HEK293 (cell line): ENCODE measurements around the gene SLC34A3.

Experiments
- GLI4 ChIP-seq: fragments of 450-650 bp; formaldehyde crosslinking; IDR thresholded peaks from 2 replicates; pipeline ENCODE4 v1.5.1; 2016; ENCODE audit warnings: missing biosample characterization, missing genetic modification characterization
- HOXD13 ChIP-seq: sonication (generic); formaldehyde crosslinking; IDR thresholded peaks from 2 replicates; pipeline ENCODE4 v1.8.0; 2022; ENCODE audit warnings: missing genetic modification reagents, borderline replicate concordance
- KLF17 ChIP-seq: fragments of 450-650 bp; formaldehyde crosslinking; IDR thresholded peaks from 2 replicates; pipeline ENCODE4 v1.5.1; 2016; ENCODE audit warnings: missing biosample characterization, missing genetic modification characterization
- KLF9 ChIP-seq: fragments of 450-650 bp; formaldehyde crosslinking; IDR thresholded peaks from 2 replicates; pipeline ENCODE4 v1.5.1; 2016; ENCODE audit warnings: missing biosample characterization, missing genetic modification characterization, low read depth
- TCF7L2 ChIP-seq: IDR thresholded peaks from 2 replicates; pipeline ENCODE4 v1.6.1; 2011; ENCODE audit warnings: low read depth, mild to moderate bottlenecking, inconsistent platforms, low read length, moderate library complexity, borderline replicate concordance
- YY1 ChIP-seq: fragments of 450-650 bp; formaldehyde crosslinking; IDR thresholded peaks from 2 replicates; pipeline ENCODE4 v1.5.1; 2018; ENCODE audit warnings: missing biosample characterization, missing genetic modification characterization
- ZNF155 ChIP-seq: fragments of 450-650 bp; formaldehyde crosslinking; IDR thresholded peaks from 2 replicates; pipeline ENCODE4 v1.5.1; 2016; ENCODE audit warnings: missing biosample characterization, missing genetic modification characterization
- ZNF169 ChIP-seq: fragments of 450-650 bp; formaldehyde crosslinking; IDR thresholded peaks from 2 replicates; pipeline ENCODE4 v1.5.1; 2016; ENCODE audit warnings: missing biosample characterization, missing genetic modification characterization
- ZNF2 ChIP-seq: fragments of 450-650 bp; formaldehyde crosslinking; IDR thresholded peaks from 2 replicates; pipeline ENCODE4 v1.5.1; 2016; ENCODE audit warnings: missing biosample characterization, missing genetic modification characterization
- ZNF223 ChIP-seq: fragments of 450-650 bp; formaldehyde crosslinking; IDR thresholded peaks from 2 replicates; pipeline ENCODE4 v1.5.1; 2016; ENCODE audit warnings: missing biosample characterization, missing genetic modification characterization
- ZNF24 ChIP-seq: fragments of 450-650 bp; formaldehyde crosslinking; IDR thresholded peaks from 2 replicates; pipeline ENCODE4 v1.5.1; 2016; ENCODE audit warnings: missing biosample characterization, missing genetic modification characterization
- ZNF248 ChIP-seq: fragments of 450-650 bp; formaldehyde crosslinking; IDR thresholded peaks from 2 replicates; pipeline ENCODE4 v1.5.1; 2017; ENCODE audit warnings: missing biosample characterization, missing genetic modification characterization
- ZNF280C ChIP-seq: fragments of 450-650 bp; formaldehyde crosslinking; IDR thresholded peaks from 2 replicates; pipeline ENCODE4 v1.5.1; 2016; ENCODE audit warnings: missing biosample characterization, missing genetic modification characterization
- ZNF280D ChIP-seq: fragments of 450-650 bp; formaldehyde crosslinking; IDR thresholded peaks from 2 replicates; pipeline ENCODE4 v1.5.1; 2016; ENCODE audit warnings: missing biosample characterization, missing genetic modification characterization
- ZNF302 ChIP-seq: fragments of 450-650 bp; formaldehyde crosslinking; IDR thresholded peaks from 2 replicates; pipeline ENCODE4 v1.5.1; 2016; ENCODE audit warnings: missing biosample characterization, missing genetic modification characterization, low read depth
- ZNF433 ChIP-seq: fragments of 450-650 bp; formaldehyde crosslinking; IDR thresholded peaks from 2 replicates; pipeline ENCODE4 v1.5.1; 2016; ENCODE audit warnings: missing biosample characterization, missing genetic modification characterization, low read depth
- ZNF530 ChIP-seq: fragments of 450-650 bp; formaldehyde crosslinking; IDR thresholded peaks from 2 replicates; pipeline ENCODE4 v1.5.1; 2016; ENCODE audit warnings: low read depth, missing biosample characterization, missing genetic modification characterization
- ZNF549 ChIP-seq: fragments of 450-650 bp; IDR thresholded peaks from 2 replicates; pipeline ENCODE4 v1.5.1; 2018; ENCODE audit warnings: missing biosample characterization, missing genetic modification characterization, mild to moderate bottlenecking, inconsistent platforms, moderate library complexity
- ZNF558 ChIP-seq: fragments of 450-650 bp; formaldehyde crosslinking; IDR thresholded peaks from 2 replicates; pipeline ENCODE4 v1.5.1; 2016; ENCODE audit warnings: missing biosample characterization, missing genetic modification characterization
- ZNF560 ChIP-seq: fragments of 450-650 bp; formaldehyde crosslinking; IDR thresholded peaks from 2 replicates; pipeline ENCODE4 v1.5.1; 2017; ENCODE audit warnings: missing biosample characterization, missing genetic modification characterization, borderline replicate concordance
- ZNF580 ChIP-seq: fragments of 450-650 bp; formaldehyde crosslinking; IDR thresholded peaks from 2 replicates; pipeline ENCODE4 v1.5.1; 2016; ENCODE audit warnings: missing biosample characterization, missing genetic modification characterization
- ZNF585B ChIP-seq: fragments of 450-650 bp; formaldehyde crosslinking; IDR thresholded peaks from 2 replicates; pipeline ENCODE4 v1.5.1; 2016; ENCODE audit warnings: missing biosample characterization, missing genetic modification characterization
- ZNF596 ChIP-seq: fragments of 450-650 bp; IDR thresholded peaks from 2 replicates; pipeline ENCODE4 v1.5.0; 2018; ENCODE audit warnings: missing biosample characterization, mild to moderate bottlenecking, missing genetic modification characterization, moderate library complexity
- ZNF639 ChIP-seq: fragments of 450-650 bp; formaldehyde crosslinking; IDR thresholded peaks from 2 replicates; pipeline ENCODE4 v1.5.1; 2016; ENCODE audit warnings: missing biosample characterization, missing genetic modification characterization
- ZNF664 ChIP-seq: fragments of 450-650 bp; formaldehyde crosslinking; IDR thresholded peaks from 2 replicates; pipeline ENCODE4 v1.5.1; 2016; ENCODE audit warnings: missing biosample characterization, missing genetic modification characterization
- ZNF830 ChIP-seq: fragments of 450-650 bp; IDR thresholded peaks from 2 replicates; pipeline ENCODE4 v1.5.0; 2018; ENCODE audit warnings: missing biosample characterization, missing genetic modification characterization, low read depth, mild to moderate bottlenecking, moderate library complexity
- ZSCAN23 ChIP-seq: fragments of 450-650 bp; formaldehyde crosslinking; IDR thresholded peaks from 2 replicates; pipeline ENCODE4 v1.5.1; 2016; ENCODE audit warnings: missing biosample characterization, missing genetic modification characterization
- ZXDB ChIP-seq: fragments of 450-650 bp; formaldehyde crosslinking; IDR thresholded peaks from 2 replicates; pipeline ENCODE4 v1.5.1; 2016; ENCODE audit warnings: missing biosample characterization, missing genetic modification characterization

SLC34A3 gene

GRCh38 chr9:137236238-137236935 lies 5.7 kb downstream of the SLC34A3 start (continued):
- TF ChIP-seq ZNF830 (tag by site-specific recombination): no peak
- no peak for TF ChIP-seq ZNF585B (tag by site-specific recombination)
- no peak for TF ChIP-seq ZNF223 (tag by site-specific recombination)
- no peak for TF ChIP-seq ZSCAN23 (tag by site-specific recombination)
- TF ChIP-seq ZNF302 (tag by site-specific recombination): no peak
- TF ChIP-seq KLF17 (tag by site-specific recombination): peak; percentile 62; the same call in 1 of the 2 replicates
- TF ChIP-seq ZNF248 (tag by site-specific recombination): no peak
- no peak for TF ChIP-seq ZNF2
- no peak for TF ChIP-seq ZNF530 (tag by site-specific recombination)
- peak; percentile 51; the same call in 1 of the 2 replicates for TF ChIP-seq ZXDB (tag by site-specific recombination)
- TF ChIP-seq GLI4: no peak; the same call in 1 of the 2 replicates
- no peak for TF ChIP-seq ZNF280C (tag by site-specific recombination)
- TF ChIP-seq ZNF155 (tag by site-specific recombination): no peak
- TF ChIP-seq ZNF280D: no peak
- TF ChIP-seq ZNF169 (tag by site-specific recombination): no peak
- no peak for TF ChIP-seq HOXD13 (CRISPR knock-in tag)
- 0 out of 2 replicates have a peak, but pooled peaks have one; percentile 31 for TF ChIP-seq ZNF639
- no peak for TF ChIP-seq ZNF558 (tag by site-specific recombination)
- TF ChIP-seq ZNF433 (tag by site-specific recombination): no peak
- no peak for TF ChIP-seq ZNF664 (tag by site-specific recombination)
- peak; percentile 93 for TF ChIP-seq KLF9 (tag by site-specific recombination)
- no peak for TF ChIP-seq ZNF580 (tag by site-specific recombination)
- no peak for TF ChIP-seq ZNF24 (tag by site-specific recombination)
- TF ChIP-seq TCF7L2: no peak
- TF ChIP-seq ZNF596 (tag by site-specific recombination): no peak
- TF ChIP-seq ZNF549 (tag by site-specific recombination): no peak
- TF ChIP-seq YY1: peak; percentile 80
- TF ChIP-seq ZNF560 (tag by site-specific recombination): no peak
